ENCODE data around the gene CHAF1A. TPM values are rescaled to one million over a fixed set of nuclear protein-coding genes. Genes with fewer than 3 reads are reported as not detected.

CHAF1A gene
- total RNA-seq, 4 donors from 2014 or later: 4.9 to 18.6 (median 8.1) TPM

- Histone ChIP-seq H3K4me3 (no peak overlapping the region), H3K4me1 (no peaks in the 10 kb centered on the region), H3K27me3 (no peaks in the 10 kb centered on the region), H3K9me3 (no peaks in the 10 kb centered on the region), H3K36me3 (peaks cover 0 to 70% (median 0%) of the 10 kb centered on the region in 3 donors), H3K27ac (no peak overlapping the region)
- WGBS, 2 donors: 84 to 91% methylated on average over 12 of the region's 12 CpGs
- TF ChIP-seq POLR2A (IDR thresholded peaks at IDR 0.05): no peak
- TF ChIP-seq CTCF (IDR thresholded peaks at IDR 0.05): no peak
- no peak for TF ChIP-seq EP300 (IDR thresholded peaks at IDR 0.05)
- DNase-seq (ENCODE audit: low spot score in 2 of 2): no peak
These were observed 27.3 kb downstream of the CHAF1A start for GRCh38 chr19:4429771-4430171.

GRCh38 chr19:4430760-4431159 lies 28.3 kb downstream of the CHAF1A start:
- no peaks in the 10 kb centered on the region for H3K4me1 ChIP-seq
- DNase-seq (ENCODE audit: low spot score in 2 of 2): no peak
- TF ChIP-seq EP300 (IDR thresholded peaks at IDR 0.05): peak in 1 of 2 donors; percentile 22
- TF ChIP-seq POLR2A (IDR thresholded peaks at IDR 0.05): no peak
- H3K27ac ChIP-seq: no peak overlapping the region
- H3K4me3 ChIP-seq: no peak overlapping the region
- H3K36me3 ChIP-seq: peaks cover 0 to 62% (median 0%) of the 10 kb centered on the region in 3 donors
- WGBS, 2 donors: 87 to 88% methylated on average over 12 of the region's 12 CpGs
- H3K9me3 ChIP-seq: no peaks in the 10 kb centered on the region
- H3K27me3 ChIP-seq: no peaks in the 10 kb centered on the region

GRCh38 chr19:4431296-4431695 lies 28.9 kb downstream of the CHAF1A start:
- no peaks in the 10 kb centered on the region for H3K27me3 ChIP-seq
- 75 to 82% methylated on average over 9 of the region's 9 CpGs for WGBS, 2 donors
- no peaks in the 10 kb centered on the region for H3K4me1 ChIP-seq
- H3K27ac ChIP-seq: peak overlapping the region in 1 of 4 donors; percentile 12
- H3K9me3 ChIP-seq: no peaks in the 10 kb centered on the region
- no peak for TF ChIP-seq CTCF (IDR thresholded peaks at IDR 0.05)
- TF ChIP-seq EP300 (IDR thresholded peaks at IDR 0.05): no peak
- no peak for TF ChIP-seq POLR2A (IDR thresholded peaks at IDR 0.05)
- DNase-seq (ENCODE audit: low spot score in 2 of 2): no peak
- H3K4me3 ChIP-seq: no peak overlapping the region
- peaks cover 0 to 62% (median 0%) of the 10 kb centered on the region in 3 donors for H3K36me3 ChIP-seq

- Histone ChIP-seq H3K27ac (peak overlapping the region in 1 of 4 donors; percentile 12), H3K4me3 (no peak overlapping the region), H3K4me1 (no peaks in the 10 kb centered on the region), H3K27me3 (no peaks in the 10 kb centered on the region), H3K36me3 (peaks cover 0 to 62% (median 0%) of the 10 kb centered on the region in 3 donors), H3K9me3 (no peaks in the 10 kb centered on the region)
- WGBS, 2 donors: 81 to 85% methylated on average over 26 of the region's 26 CpGs
- DNase-seq (ENCODE audit: low spot score in 2 of 2): no peak
- TF ChIP-seq CTCF (IDR thresholded peaks at IDR 0.05) (no peak), POLR2A (IDR thresholded peaks at IDR 0.05) (no peak), EP300 (IDR thresholded peaks at IDR 0.05) (peak in 1 of 2 donors; percentile 9)
These were observed 29.6 kb downstream of the CHAF1A start for GRCh38 chr19:4431808-4432674.

GRCh38 chr19:4432918-4433506 lies 30.6 kb downstream of the CHAF1A start:
- Histone ChIP-seq H3K36me3 (peaks cover 0 to 62% (median 0%) of the 10 kb centered on the region in 3 donors), H3K4me1 (no peaks in the 10 kb centered on the region), H3K27ac (no peak overlapping the region), H3K4me3 (no peak overlapping the region), H3K9me3 (no peaks in the 10 kb centered on the region), H3K27me3 (no peaks in the 10 kb centered on the region)
- DNase-seq (ENCODE audit: low spot score in 2 of 2): no peak
- TF ChIP-seq POLR2A (IDR thresholded peaks at IDR 0.05) (no peak), EP300 (IDR thresholded peaks at IDR 0.05) (no peak), CTCF (IDR thresholded peaks at IDR 0.05) (no peak)
- WGBS, 2 donors: 89 to 95% methylated on average over 16 to 28 of the region's 28 CpGs

All from tibial nerve (tissue), 4 donors.